ENCODE measurements around the gene LAMB3. TPM values are rescaled to one million over a fixed set of nuclear protein-coding genes. Genes with fewer than 3 reads are reported as not detected.

The LAMB3 gene
- total RNA-seq, 2 experiments from 2014 or later = 0.60 to 0.70 TPM

GRCh38 chr1:209619696-209620486 is 32.3 kb downstream of the LAMB3 start:
- Mint-ChIP-seq H3K27ac (no peak overlapping the region), H3K4me3 (no peak overlapping the region), H3K36me3 (ENCODE audit: low read depth) (no peaks in the 10 kb centered on the region), H3K4me1 (ENCODE audit: low read depth) (no peaks in the 10 kb centered on the region), H3K9me3 (no peaks in the 10 kb centered on the region), H3K27me3 (no peaks in the 10 kb centered on the region)
- ChIA-PET POLR2A (no interaction called here), CTCF (interaction anchor here (0.7 to 1.8 kb wide), 7 partner anchors 7 to 73 kb away, joined by 3 to 7 read pairs (median 4); no protein-coding TSS in a partner anchor)
- no peak for DNase-seq
- intact Hi-C loops (cut with micrococcal nuclease) = no loop called here
- no peak for TF ChIP-seq CTCF (IDR thresholded peaks at IDR 0.05)
- ATAC-seq = no peak

- no peak overlapping the region for H3K4me3 Mint-ChIP-seq
- H3K27ac Mint-ChIP-seq = no peak overlapping the region
- H3K9me3 Mint-ChIP-seq = no peaks in the 10 kb centered on the region
- POLR2A ChIA-PET = no interaction called here
- CTCF ChIA-PET = interaction anchor here (0.7 to 1.8 kb wide), 7 partner anchors 8 to 129 kb away, joined by 3 to 7 read pairs (median 3); no protein-coding TSS in a partner anchor
- ATAC-seq (no peak), DNase-seq (no peak)
- no peaks in the 10 kb centered on the region for H3K36me3 Mint-ChIP-seq (ENCODE audit: low read depth)
- no peaks in the 10 kb centered on the region for H3K4me1 Mint-ChIP-seq (ENCODE audit: low read depth)
- H3K27me3 Mint-ChIP-seq = no peaks in the 10 kb centered on the region
- no peak for TF ChIP-seq CTCF (IDR thresholded peaks at IDR 0.05)
- intact Hi-C loops (cut with micrococcal nuclease) = no loop called here
Measured at GRCh38 chr1:209618756-209619420, 33.3 kb downstream of the LAMB3 start.

- ChIA-PET CTCF (interaction anchor here (1.0 to 2.3 kb wide), 3 partner anchors 9 to 130 kb away, joined by 3 to 9 read pairs (median 6); no protein-coding TSS in a partner anchor), POLR2A (interaction anchor here (1.1 to 1.4 kb wide), 2 partner anchors 11 to 52 kb away, joined by 3 to 4 read pairs; no protein-coding TSS in a partner anchor)
- no peaks in the 10 kb centered on the region for H3K4me1 Mint-ChIP-seq (ENCODE audit: low read depth)
- no peak overlapping the region for H3K27ac Mint-ChIP-seq
- no peak overlapping the region for H3K4me3 Mint-ChIP-seq
- no peaks in the 10 kb centered on the region for H3K27me3 Mint-ChIP-seq
- H3K36me3 Mint-ChIP-seq (ENCODE audit: low read depth) = no peaks in the 10 kb centered on the region
- no peaks in the 10 kb centered on the region for H3K9me3 Mint-ChIP-seq
- TF ChIP-seq CTCF (IDR thresholded peaks at IDR 0.05) = no peak
- intact Hi-C loops (cut with micrococcal nuclease) = no loop called here
- no peak for DNase-seq
- ATAC-seq = no peak
Measured at GRCh38 chr1:209618291-209618690, 33.9 kb downstream of the LAMB3 start.

GRCh38 chr1:209617755-209618154 is 34.5 kb downstream of the LAMB3 start:
- Mint-ChIP-seq H3K9me3 (no peaks in the 10 kb centered on the region), H3K27ac (no peak overlapping the region), H3K36me3 (ENCODE audit: low read depth) (no peaks in the 10 kb centered on the region), H3K4me3 (no peak overlapping the region), H3K4me1 (ENCODE audit: low read depth) (no peaks in the 10 kb centered on the region), H3K27me3 (no peaks in the 10 kb centered on the region)
- no peak for DNase-seq
- CTCF ChIA-PET = interaction anchor here (2.3 kb wide), 1 partner anchor 10 kb away, joined by 9 read pairs; no protein-coding TSS in a partner anchor
- intact Hi-C loops (cut with micrococcal nuclease) = no loop called here
- POLR2A ChIA-PET = interaction anchor here (1.1 to 1.4 kb wide), 2 partner anchors 10 to 52 kb away, joined by 3 to 4 read pairs; no protein-coding TSS in a partner anchor
- no peak for ATAC-seq
- TF ChIP-seq CTCF (IDR thresholded peaks at IDR 0.05) = no peak
